Activated CD4-positive, CD25-positive, alpha-beta regulatory T cell (primary cell): ENCODE data around the gene ACOT12.

Experiments used
- DNase-seq, 4 experiments: peaks; one replicate each; lab custom pipeline; 2025; lab: John Stamatoyannopoulos, UW

Gene ACOT12

DNA sequence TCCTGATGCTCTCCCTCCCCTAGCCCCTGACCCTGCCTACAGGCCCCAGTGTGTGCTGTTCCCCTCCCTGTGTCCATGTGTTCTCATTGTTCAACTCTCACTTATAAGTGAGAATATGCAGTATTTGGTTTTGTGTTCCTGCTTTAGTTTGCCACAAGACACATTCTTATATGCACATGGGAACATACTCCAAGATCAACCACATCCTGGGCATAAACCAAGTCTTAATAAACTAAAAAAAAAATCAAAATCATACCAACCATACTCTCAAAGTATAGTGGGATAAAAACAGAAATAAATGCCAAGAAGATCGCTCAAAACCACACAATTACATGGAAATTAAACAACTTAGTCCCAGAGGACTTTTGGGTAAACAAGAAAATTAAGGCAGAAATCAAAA, 103.8 kb downstream of the ACOT12 start:
- no peak for DNase-seq

DNA sequence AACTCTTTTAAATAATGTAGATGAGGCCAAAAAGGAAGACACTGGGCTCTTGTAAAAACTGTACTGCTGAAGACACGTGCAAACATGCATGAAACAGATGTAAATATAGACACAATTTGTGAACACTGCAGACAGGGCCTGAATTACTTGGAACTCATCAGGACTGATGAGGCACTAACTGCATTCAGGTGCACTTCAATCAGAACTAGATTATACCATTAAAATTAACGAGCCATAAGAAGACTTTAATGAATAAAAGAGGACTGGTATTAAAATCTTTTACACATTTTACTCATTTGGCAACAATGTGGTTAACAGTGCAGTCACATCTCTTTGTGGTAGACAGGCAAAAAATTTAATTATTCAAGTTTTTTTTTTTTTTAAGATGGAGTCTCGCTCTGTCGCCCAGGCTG, 105.9 kb downstream of the ACOT12 start:
- DNase-seq, result no peak

DNA sequence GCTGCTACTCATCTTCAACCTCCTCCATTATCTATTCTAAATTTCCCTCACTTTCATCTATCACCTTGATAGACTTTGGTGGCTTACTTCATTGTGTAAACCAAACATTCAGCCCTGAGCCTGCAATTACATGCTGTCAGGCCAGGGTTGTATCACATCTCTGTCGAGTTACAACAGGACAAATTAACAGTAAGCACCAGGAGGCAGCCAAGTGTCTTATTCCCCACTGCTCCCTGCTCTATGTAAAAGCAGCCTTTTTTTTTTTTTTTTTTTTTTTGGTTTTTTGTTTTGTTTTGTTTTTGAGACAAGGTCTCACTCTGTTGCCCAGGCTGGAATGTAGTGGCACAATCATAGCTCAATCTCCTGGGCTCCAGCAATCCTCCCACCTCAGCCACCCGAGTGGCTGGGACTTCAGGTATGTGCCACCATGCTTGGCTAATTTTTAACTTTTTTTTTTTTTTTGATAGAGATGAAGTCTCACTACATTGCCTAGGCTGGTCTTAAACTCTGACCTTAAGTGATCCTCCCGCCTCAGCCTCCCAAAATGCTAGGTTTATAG, 107.8 kb downstream of the ACOT12 start:
- DNase-seq, result no peak

- DNase-seq, result no peak
Measured at GRCh38 chr5:81283976-81284375, 110.0 kb downstream of the ACOT12 start.
